Body of pancreas (tissue), 4 donors: ENCODE results near the gene SLC7A1.

ENCODE experiments used
- POLR2A ChIP-seq, 3 donors: fragments of 450-650 bp; IDR thresholded peaks; one replicate each; pipeline ENCODE4 v1.6.1; 2016; ENCODE audit warnings: antibody characterized with exemption in 3 of 3, mild to moderate bottlenecking in 2 of 3
- TF ChIP-seq, protein P1 (sequence below), 7 experiments: fragments of 450-650 bp in 4 of 7; fragments of 200-600 bp in 3 of 7; sonication (generic) in 3 of 7; IDR thresholded peaks; one replicate each; pipeline ENCODE4 v1.5.1; 2016 to 2019; ENCODE audit warnings: antibody characterized with exemption in 7 of 7

DNA sequence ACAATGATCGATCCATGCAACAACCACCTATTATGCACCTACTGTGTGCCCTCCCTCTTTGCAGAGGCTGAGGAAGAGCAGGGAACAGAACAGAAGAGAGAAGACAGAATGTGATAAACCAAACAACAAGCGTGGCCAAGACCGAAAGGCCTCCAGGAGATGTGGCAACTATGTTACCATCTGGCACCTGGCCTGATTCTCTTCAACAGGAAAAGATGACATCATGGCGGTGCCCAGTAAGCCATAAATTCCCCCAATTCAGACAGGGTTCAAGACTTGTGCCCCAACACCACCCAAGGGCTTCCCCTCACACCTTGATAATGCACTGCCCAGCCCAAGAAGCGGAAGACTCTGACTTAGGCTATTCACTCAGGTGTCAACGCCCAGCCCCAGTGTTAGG, 44.3 kb downstream of the SLC7A1 start:
- TF ChIP-seq, protein P1, sequence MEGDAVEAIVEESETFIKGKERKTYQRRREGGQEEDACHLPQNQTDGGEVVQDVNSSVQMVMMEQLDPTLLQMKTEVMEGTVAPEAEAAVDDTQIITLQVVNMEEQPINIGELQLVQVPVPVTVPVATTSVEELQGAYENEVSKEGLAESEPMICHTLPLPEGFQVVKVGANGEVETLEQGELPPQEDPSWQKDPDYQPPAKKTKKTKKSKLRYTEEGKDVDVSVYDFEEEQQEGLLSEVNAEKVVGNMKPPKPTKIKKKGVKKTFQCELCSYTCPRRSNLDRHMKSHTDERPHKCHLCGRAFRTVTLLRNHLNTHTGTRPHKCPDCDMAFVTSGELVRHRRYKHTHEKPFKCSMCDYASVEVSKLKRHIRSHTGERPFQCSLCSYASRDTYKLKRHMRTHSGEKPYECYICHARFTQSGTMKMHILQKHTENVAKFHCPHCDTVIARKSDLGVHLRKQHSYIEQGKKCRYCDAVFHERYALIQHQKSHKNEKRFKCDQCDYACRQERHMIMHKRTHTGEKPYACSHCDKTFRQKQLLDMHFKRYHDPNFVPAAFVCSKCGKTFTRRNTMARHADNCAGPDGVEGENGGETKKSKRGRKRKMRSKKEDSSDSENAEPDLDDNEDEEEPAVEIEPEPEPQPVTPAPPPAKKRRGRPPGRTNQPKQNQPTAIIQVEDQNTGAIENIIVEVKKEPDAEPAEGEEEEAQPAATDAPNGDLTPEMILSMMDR (IDR thresholded peaks at IDR 0.05) = no peak
- TF ChIP-seq POLR2A (IDR thresholded peaks at IDR 0.05) = no peak
